ENCODE measurements around the gene CEP112. TPM values are rescaled to one million over a fixed set of nuclear protein-coding genes. Genes with fewer than 3 reads are reported as not detected.

The CEP112 gene
- total and polyA plus RNA-seq, 2 of the 13 experiments (the other 11 are each of a cell fraction or from before 2014, with no cell fraction given), result 1.2 to 3.4 TPM

- TF ChIP-seq PATZ1 (CRISPR knock-in tag; IDR thresholded peaks at IDR 0.05) (no peak), POLR2A (IDR thresholded peaks at IDR 0.05; ENCODE audit: insufficient read depth in 1 of 2, low read depth in 2 of 2, low read length in 2 of 2) (peak; percentile 35 to 52; a peak in 3 of 4 replicates)
Observed at GRCh38 chr17:66214884-66215528, 23.1 kb upstream of the CEP112 start (continued).

- peaks cover 4% of the 10 kb centered on the region for H4K20me1 ChIP-seq (ENCODE audit: insufficient read depth, low read length)
- ATAC-seq (no peak), FAIRE-seq (peak; percentile 60), DNase-seq (ENCODE audit: low spot score) (no peak)
- no peaks in the 10 kb centered on the region for H3K9me3 ChIP-seq (ENCODE audit: low read length)
- H3K4me1 ChIP-seq (ENCODE audit: insufficient read depth, low read length), result peaks cover 19% of the 10 kb centered on the region
- no peak overlapping the region for H3K27ac ChIP-seq (ENCODE audit: extremely low read length, insufficient read depth, low read length)
- H3K9ac ChIP-seq (ENCODE audit: insufficient read depth, low read depth, low read length), result no peak overlapping the region
- H3K4me3 ChIP-seq (replicated peaks in 1 of 3; ENCODE audit: insufficient read depth in 1 of 3, low read depth in 2 of 3, low read length in 3 of 3), result no peak overlapping the region
- no peak overlapping the region for H3K4me2 ChIP-seq (ENCODE audit: low read depth, low read length)
- in situ Hi-C loops (cut with HindIII; ENCODE audit: extremely low pct_ligation_motif_present, low pct_unique_long_range_greater_than_20kb), result no loop called here
- WGBS (ENCODE audit: low lambda C conversion rate), result 97% methylated on average over 9 of the region's 9 CpGs
- H3K79me2 ChIP-seq (ENCODE audit: insufficient read depth, low read length), result no peaks in the 10 kb centered on the region
- ChIA-PET POLR2A (interaction anchor here (1.9 kb wide), 1 partner anchor 11 kb away, joined by 10 read pairs; no protein-coding TSS in a partner anchor), CTCF (ENCODE audit: low intra/inter-chr PET ratio, low total read pairs) (no interaction called here)
- H2AFZ ChIP-seq (ENCODE audit: low read length), result no peak overlapping the region
- intact Hi-C loops (cut with micrococcal nuclease; ENCODE audit: unreplicated experiment), result no loop called here
- H3K36me3 ChIP-seq (replicated peaks in 1 of 2; ENCODE audit: control insufficient read depth in 1 of 2, insufficient read depth in 2 of 2, low read length in 2 of 2), result peaks cover 15 to 41% of the 10 kb centered on the region in 2 experiments
- no peaks in the 10 kb centered on the region for H3K27me3 ChIP-seq (ENCODE audit: control insufficient read depth in 1 of 2, insufficient read depth in 2 of 2, low read length in 2 of 2)
- no TSS peak for BruUV-seq (replicated peaks)
- TF ChIP-seq HNF4A (CRISPR knock-in tag; IDR thresholded peaks at IDR 0.05) (no peak), TFE3 (CRISPR knock-in tag; IDR thresholded peaks at IDR 0.05) (no peak), ZMAT3 (CRISPR knock-in tag; conservative IDR thresholded peaks at IDR 0.05) (0 out of 2 replicates have a peak, but pooled peaks have one; percentile 1), ZFP41 (CRISPR knock-in tag; IDR thresholded peaks at IDR 0.05; ENCODE audit: borderline replicate concordance) (no peak), POLR2AphosphoS2 (IDR thresholded peaks at IDR 0.05; ENCODE audit: low read depth, low read length) (no peak), ZNF10 (CRISPR knock-in tag; IDR thresholded peaks at IDR 0.05; ENCODE audit: borderline replicate concordance, low read depth) (no peak), HMGXB3 (CRISPR knock-in tag; IDR thresholded peaks at IDR 0.05; ENCODE audit: borderline replicate concordance) (0 out of 2 replicates have a peak, but pooled peaks have one; percentile 20), ELK4 (CRISPR knock-in tag; IDR thresholded peaks at IDR 0.05; ENCODE audit: borderline replicate concordance) (no peak), MIXL1 (CRISPR knock-in tag; IDR thresholded peaks at IDR 0.05) (no peak), ZNF7 (CRISPR knock-in tag; IDR thresholded peaks at IDR 0.05) (no peak)
Observed at GRCh38 chr17:66211047-66211810, 19.3 kb upstream of the CEP112 start.

Measured in HepG2 (cell line).